ENCODE results near the gene CHD3.

GRCh38 chr17:7859028-7859427, 29.6 kb upstream of the CHD3 start:
- TF ChIP-seq CTCF (IDR thresholded peaks at IDR 0.05) (no peak), EZH2 (IDR thresholded peaks at IDR 0.05) (no peak), EZH2phosphoT487 (IDR thresholded peaks at IDR 0.05) (no peak)
